MCF 10A (cell line): ENCODE results near the gene MCTP2. TPM values are rescaled to one million over a fixed set of nuclear protein-coding genes. Genes with fewer than 3 reads are reported as not detected.

Experiments used
- BruUV-seq: library from RNA; stranded (reverse); fragments of 400-500 nt; replicated peaks from 2 replicates; lab custom pipeline; 2021; lab: Mats Ljungman, UMichigan
- CTCF ChIA-PET: fragments of 300-600 bp; sonication (Branson Sonifier 250); formaldehyde crosslinking; extraction: SDS; loops from one replicate; lab custom pipeline; 2021; ENCODE audit warnings: antibody characterized with exemption, inconsistent platforms; lab: Yijun Ruan, JAX
- POLR2A ChIA-PET: fragments of 300-600, 350-650 bp; sonication (Branson Sonifier 250); formaldehyde crosslinking; extraction: SDS; loops from one replicate; lab custom pipeline; 2020; ENCODE audit warnings: antibody characterized with exemption, inconsistent platforms; lab: Yijun Ruan, JAX
- DNase-seq: peaks from one replicate; pipeline ENCODE4 v3.0.0-alpha.2; 2018; ENCODE audit not compliant: unreplicated experiment
- H3K27ac Mint-ChIP-seq: one replicate; pipeline ENCODE4 v1.8.0; 2022; ENCODE audit warnings: mild to moderate bottlenecking, low read depth, mixed read lengths; ENCODE audit not compliant: unreplicated experiment
- H3K27me3 Mint-ChIP-seq: one replicate; pipeline ENCODE4 v1.8.0; 2022; ENCODE audit warnings: mixed read lengths; ENCODE audit not compliant: insufficient read depth, unreplicated experiment
- H3K36me3 Mint-ChIP-seq: one replicate; pipeline ENCODE4 v1.8.0; 2022; ENCODE audit warnings: mild to moderate bottlenecking, moderate library complexity, mixed read lengths; ENCODE audit not compliant: insufficient read depth, unreplicated experiment
- H3K4me1 Mint-ChIP-seq: one replicate; pipeline ENCODE4 v1.8.0; 2022; ENCODE audit warnings: mixed read lengths; ENCODE audit not compliant: insufficient read depth, unreplicated experiment
- H3K4me3 Mint-ChIP-seq: one replicate; pipeline ENCODE4 v1.8.0; 2022; ENCODE audit warnings: mild to moderate bottlenecking, moderate library complexity, mixed read lengths; ENCODE audit not compliant: unreplicated experiment
- H3K9me3 Mint-ChIP-seq: one replicate; pipeline ENCODE4 v1.8.0; 2022; ENCODE audit warnings: mixed read lengths; ENCODE audit not compliant: unreplicated experiment
- intact Hi-C: fragments of 100-400 bp; cut with micrococcal nuclease; formaldehyde crosslinking; loops from 2 replicates; pipeline ENCODE4 v1.14.1; 2022
- total RNA-seq: library from RNA; stranded (reverse); gene quantifications from 2 replicates; pipeline ENCODE4 v1.2.3, GENCODE V29; 2022
- TF ChIP-seq, protein P1 (sequence below): fragments of 200-600 bp; IDR thresholded peaks from one replicate; pipeline ENCODE4 v1.8.0; 2022; ENCODE audit warnings: antibody characterized with exemption, mild to moderate bottlenecking; ENCODE audit not compliant: unreplicated experiment

MCTP2 gene
- total RNA-seq, 1 experiment from 2014 or later: 25.7 TPM

- no peaks in the 10 kb centered on the region for H3K9me3 Mint-ChIP-seq
- H3K27me3 Mint-ChIP-seq: no peaks in the 10 kb centered on the region
- no peak for DNase-seq
- ChIA-PET CTCF (no interaction called here), POLR2A (interaction anchor here (1.0 kb wide), 1 partner anchor 13 kb away, joined by 3 read pairs; no protein-coding TSS in a partner anchor)
- H3K36me3 Mint-ChIP-seq: no peaks in the 10 kb centered on the region
- BruUV-seq: no TSS peak
- TF ChIP-seq, protein P1, sequence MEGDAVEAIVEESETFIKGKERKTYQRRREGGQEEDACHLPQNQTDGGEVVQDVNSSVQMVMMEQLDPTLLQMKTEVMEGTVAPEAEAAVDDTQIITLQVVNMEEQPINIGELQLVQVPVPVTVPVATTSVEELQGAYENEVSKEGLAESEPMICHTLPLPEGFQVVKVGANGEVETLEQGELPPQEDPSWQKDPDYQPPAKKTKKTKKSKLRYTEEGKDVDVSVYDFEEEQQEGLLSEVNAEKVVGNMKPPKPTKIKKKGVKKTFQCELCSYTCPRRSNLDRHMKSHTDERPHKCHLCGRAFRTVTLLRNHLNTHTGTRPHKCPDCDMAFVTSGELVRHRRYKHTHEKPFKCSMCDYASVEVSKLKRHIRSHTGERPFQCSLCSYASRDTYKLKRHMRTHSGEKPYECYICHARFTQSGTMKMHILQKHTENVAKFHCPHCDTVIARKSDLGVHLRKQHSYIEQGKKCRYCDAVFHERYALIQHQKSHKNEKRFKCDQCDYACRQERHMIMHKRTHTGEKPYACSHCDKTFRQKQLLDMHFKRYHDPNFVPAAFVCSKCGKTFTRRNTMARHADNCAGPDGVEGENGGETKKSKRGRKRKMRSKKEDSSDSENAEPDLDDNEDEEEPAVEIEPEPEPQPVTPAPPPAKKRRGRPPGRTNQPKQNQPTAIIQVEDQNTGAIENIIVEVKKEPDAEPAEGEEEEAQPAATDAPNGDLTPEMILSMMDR: no peak
- H3K4me3 Mint-ChIP-seq: no peak overlapping the region
- peaks cover 27% of the 10 kb centered on the region for H3K4me1 Mint-ChIP-seq
- H3K27ac Mint-ChIP-seq: no peak overlapping the region
- intact Hi-C loops: no loop called here
These were observed 20.9 kb downstream of the MCTP2 start for GRCh38 chr15:94252223-94252766.

DNA sequence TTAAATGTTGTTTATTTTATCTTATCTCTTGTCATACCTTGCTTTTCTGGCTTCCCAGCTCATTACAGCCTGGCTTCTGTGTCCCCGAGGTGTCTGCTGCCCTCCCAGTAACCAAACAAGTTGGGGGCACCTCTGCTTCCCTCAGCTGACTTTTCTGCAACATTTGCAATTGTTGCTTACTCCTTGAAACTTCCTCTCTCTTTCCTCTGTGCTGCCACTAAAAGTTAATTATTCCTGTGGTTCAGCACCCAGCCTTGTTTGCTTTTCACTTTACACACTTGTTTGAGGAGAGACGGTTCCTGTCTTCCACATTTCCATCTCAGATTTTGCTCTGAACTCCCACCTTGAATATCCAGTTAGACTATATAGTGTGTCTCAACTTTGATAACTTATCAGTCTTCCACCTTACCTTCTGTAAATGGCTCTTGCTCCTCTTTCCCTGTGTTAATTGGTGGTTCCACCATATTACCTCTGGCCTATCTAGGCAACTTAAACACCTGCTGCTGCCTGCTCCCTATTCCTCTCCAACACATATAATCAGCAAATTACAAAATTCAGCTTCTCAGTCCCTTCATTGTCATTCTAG lies 21.6 kb downstream of the MCTP2 start:
- Mint-ChIP-seq H3K4me1 (peaks cover 27% of the 10 kb centered on the region), H3K9me3 (no peaks in the 10 kb centered on the region), H3K36me3 (no peaks in the 10 kb centered on the region), H3K27me3 (no peaks in the 10 kb centered on the region), H3K27ac (no peak overlapping the region), H3K4me3 (no peak overlapping the region)
- no TSS peak for BruUV-seq
- DNase-seq: no peak
- CTCF ChIA-PET: interaction anchor here (0.6 kb wide), 1 partner anchor 1375 kb away, joined by 4 read pairs; no protein-coding TSS in a partner anchor
- POLR2A ChIA-PET: interaction anchor here (1.4 kb wide), 1 partner anchor 15 kb away, joined by 4 read pairs; no protein-coding TSS in a partner anchor
- TF ChIP-seq, protein P1: no peak
- intact Hi-C loops: no loop called here

- TF ChIP-seq, protein P1: no peak
- Mint-ChIP-seq H3K9me3 (no peaks in the 10 kb centered on the region), H3K36me3 (no peaks in the 10 kb centered on the region), H3K4me3 (no peak overlapping the region), H3K27me3 (no peaks in the 10 kb centered on the region), H3K4me1 (peaks cover 28% of the 10 kb centered on the region), H3K27ac (no peak overlapping the region)
- intact Hi-C loops: no loop called here
- BruUV-seq: no TSS peak
- DNase-seq: no peak
- ChIA-PET POLR2A (interaction anchor here (0.6 to 1.4 kb wide), 4 partner anchors 12 to 28 kb away, joined by 3 to 4 read pairs (median 3); no protein-coding TSS in a partner anchor), CTCF (interaction anchor here (0.6 to 1.5 kb wide), 4 partner anchors 9 to 89 kb away, joined by 3 to 5 read pairs (median 5); no protein-coding TSS in a partner anchor)
These were observed 22.4 kb downstream of the MCTP2 start for GRCh38 chr15:94253742-94254141.

GRCh38 chr15:94255540-94255939 lies 24.2 kb downstream of the MCTP2 start:
- TF ChIP-seq, protein P1: no peak
- H3K4me3 Mint-ChIP-seq: no peak overlapping the region
- no peak overlapping the region for H3K27ac Mint-ChIP-seq
- BruUV-seq: no TSS peak
- POLR2A ChIA-PET: interaction anchor here (0.5 to 1.4 kb wide), 2 partner anchors 10 to 73 kb away, joined by 3 to 7 read pairs; no protein-coding TSS in a partner anchor
- H3K9me3 Mint-ChIP-seq: no peaks in the 10 kb centered on the region
- intact Hi-C loops: no loop called here
- H3K36me3 Mint-ChIP-seq: no peaks in the 10 kb centered on the region
- no peak for DNase-seq
- H3K27me3 Mint-ChIP-seq: no peaks in the 10 kb centered on the region
- peaks cover 43% of the 10 kb centered on the region for H3K4me1 Mint-ChIP-seq
- CTCF ChIA-PET: no interaction called here
